H9 (cell line): ENCODE measurements around the gene TMEM273. TPM values are rescaled to one million over a fixed set of nuclear protein-coding genes. Genes with fewer than 3 reads are reported as not detected.

Source experiments
- DNase-seq: peaks from one replicate; pipeline ENCODE4 v3.0.0-alpha.2; 2017
- H2AFZ ChIP-seq: one replicate; pipeline ENCODE4 v1.6.1; 2013; ENCODE audit warnings: mild to moderate bottlenecking, low read length, control low read depth, moderate library complexity
- H2AK5ac ChIP-seq: 2 replicates; pipeline ENCODE4 v1.6.1; 2013; ENCODE audit warnings: low read length, control low read depth, mixed read lengths; ENCODE audit not compliant: insufficient read length
- H2BK120ac ChIP-seq: one replicate; pipeline ENCODE4 v1.6.1; 2013; ENCODE audit warnings: low read depth, mild to moderate bottlenecking, low read length, control low read depth, inconsistent platforms; ENCODE audit not compliant: poor library complexity, severe bottlenecking
- H2BK12ac ChIP-seq: 2 replicates; pipeline ENCODE4 v1.6.1; 2013; ENCODE audit warnings: low read length, control low read depth, mixed read lengths, low read depth; ENCODE audit not compliant: insufficient read length
- H2BK15ac ChIP-seq: 2 replicates; pipeline ENCODE4 v1.6.1; 2013; ENCODE audit warnings: low read depth, low read length, control low read depth
- H2BK20ac ChIP-seq: one replicate; pipeline ENCODE4 v1.6.1; 2013; ENCODE audit warnings: low read depth, mild to moderate bottlenecking, low read length, control low read depth, inconsistent platforms; ENCODE audit not compliant: poor library complexity, severe bottlenecking
- H2BK5ac ChIP-seq: 2 replicates; pipeline ENCODE4 v1.6.1; 2013; ENCODE audit warnings: low read length, control low read depth, mixed read lengths; ENCODE audit not compliant: insufficient read length
- H3K14ac ChIP-seq: 2 replicates; pipeline ENCODE4 v1.6.1; 2013; ENCODE audit warnings: low read length, control low read depth; ENCODE audit not compliant: insufficient read depth
- H3K18ac ChIP-seq: 2 replicates; pipeline ENCODE4 v1.6.1; 2013; ENCODE audit warnings: low read depth, mild to moderate bottlenecking, mixed read lengths, low read length, control low read depth; ENCODE audit not compliant: insufficient read length
- H3K23ac ChIP-seq: 2 replicates; pipeline ENCODE4 v1.6.1; 2013; ENCODE audit warnings: low read length, control low read depth, mixed read lengths, low read depth; ENCODE audit not compliant: insufficient read length
- H3K23me2 ChIP-seq: 2 replicates; pipeline ENCODE4 v1.6.1; 2013; ENCODE audit warnings: low read depth, mild to moderate bottlenecking, mixed read lengths, low read length, control low read depth; ENCODE audit not compliant: insufficient read length, poor library complexity, severe bottlenecking
- H3K27ac ChIP-seq: 2 replicates; pipeline ENCODE4 v1.5.1; 2013; ENCODE audit warnings: low read length, control low read depth, mixed read lengths, low read depth; ENCODE audit not compliant: insufficient read length
- H3K27me3 ChIP-seq: 2 replicates; pipeline ENCODE4 v1.6.1; 2013; ENCODE audit warnings: low read length, control low read depth, inconsistent platforms; ENCODE audit not compliant: insufficient read depth
- H3K4ac ChIP-seq: 2 replicates; pipeline ENCODE4 v1.6.1; 2013; ENCODE audit warnings: low read depth, mild to moderate bottlenecking, control low read depth, inconsistent platforms, low read length, moderate library complexity
- H3K4me1 ChIP-seq: 2 replicates; pipeline ENCODE4 v1.6.1; 2013; ENCODE audit warnings: low read length, control low read depth, inconsistent platforms; ENCODE audit not compliant: insufficient read depth
- H3K4me2 ChIP-seq: 2 replicates; pipeline ENCODE4 v1.6.1; 2013; ENCODE audit warnings: low read length, control low read depth, mixed read lengths; ENCODE audit not compliant: insufficient read length, insufficient read depth
- H3K56ac ChIP-seq: 2 replicates; pipeline ENCODE4 v1.6.1; 2013; ENCODE audit warnings: low read depth, mild to moderate bottlenecking, mixed read lengths, low read length, control low read depth; ENCODE audit not compliant: insufficient read length
- H3K79me1 ChIP-seq: 2 replicates; pipeline ENCODE4 v1.6.1; 2013; ENCODE audit warnings: low read depth, mild to moderate bottlenecking, moderate library complexity, low read length, control low read depth, inconsistent platforms; ENCODE audit not compliant: insufficient read depth, poor library complexity, severe bottlenecking
- H3K79me2 ChIP-seq: 2 replicates; pipeline ENCODE4 v1.6.1; 2013; ENCODE audit warnings: low read length, control low read depth, inconsistent platforms; ENCODE audit not compliant: insufficient read depth
- H3K9ac ChIP-seq: 2 replicates; pipeline ENCODE4 v1.6.1; 2013; ENCODE audit warnings: low read length, control low read depth, mixed read lengths; ENCODE audit not compliant: insufficient read length; ENCODE audit errors: extremely low read depth
- H3K9me3 ChIP-seq: one replicate; pipeline ENCODE4 v1.6.1; 2013; ENCODE audit warnings: low read depth, low read length, inconsistent platforms; ENCODE audit not compliant: control insufficient read depth
- H3T11ph ChIP-seq: one replicate; pipeline ENCODE4 v1.6.1; 2013; ENCODE audit warnings: mild to moderate bottlenecking, low read length, control low read depth, inconsistent platforms
- H4K20me1 ChIP-seq: one replicate; pipeline ENCODE4 v1.6.1; 2013; ENCODE audit not compliant: control insufficient read depth, insufficient read length, insufficient read depth
- H4K5ac ChIP-seq: 2 replicates; pipeline ENCODE4 v1.6.1; 2013; ENCODE audit warnings: low read depth, mild to moderate bottlenecking, mixed read lengths, low read length, control low read depth; ENCODE audit not compliant: insufficient read length
- H4K8ac ChIP-seq: replicated peaks from 2 replicates; pipeline ENCODE4 v1.6.1; 2013; ENCODE audit warnings: low read length, control low read depth, mixed read lengths, low read depth; ENCODE audit not compliant: insufficient read length
- H4K91ac ChIP-seq: 2 replicates; pipeline ENCODE4 v1.6.1; 2013; ENCODE audit warnings: low read depth, mild to moderate bottlenecking, moderate library complexity, mixed read lengths, low read length, control low read depth; ENCODE audit not compliant: insufficient read length
- H3K27ac Mint-ChIP-seq, 3 experiments: 2 replicates in 2 of 3; 3 replicates in 1 of 3; pipeline ENCODE4 v1.8.0; 2020 to 2021; ENCODE audit warnings: mixed read lengths in 3 of 3, mild to moderate bottlenecking in 1 of 3, moderate library complexity in 1 of 3
- H3K27me3 Mint-ChIP-seq: 2 replicates; pipeline ENCODE4 v1.8.0; 2021; ENCODE audit warnings: low read depth, mild to moderate bottlenecking, moderate library complexity, mixed read lengths
- H3K36me3 Mint-ChIP-seq, 3 experiments: 2 replicates in 2 of 3; 3 replicates in 1 of 3; pipeline ENCODE4 v1.8.0; 2020 to 2021; ENCODE audit warnings: low read depth in 3 of 3, mixed read lengths in 3 of 3; ENCODE audit not compliant: insufficient read depth in 1 of 3
- H3K4me1 Mint-ChIP-seq, 2 experiments: 2 replicates each; pipeline ENCODE4 v1.8.0; 2020; ENCODE audit warnings: mixed read lengths in 2 of 2
- H3K4me3 Mint-ChIP-seq, 2 experiments: 2 replicates in 1 of 2; 3 replicates in 1 of 2; pipeline ENCODE4 v1.8.0; 2020 to 2021; ENCODE audit warnings: mild to moderate bottlenecking in 2 of 2, mixed read lengths in 2 of 2, moderate library complexity in 1 of 2
- H3K9me3 Mint-ChIP-seq, 2 experiments: 2 replicates in 1 of 2; 3 replicates in 1 of 2; pipeline ENCODE4 v1.8.0; 2020; ENCODE audit warnings: mild to moderate bottlenecking in 2 of 2, mixed read lengths in 2 of 2, moderate library complexity in 1 of 2
- CTCF ChIP-seq: fragments of 200-600 bp; sonication (generic); conservative IDR thresholded peaks from 3 replicates; pipeline ENCODE4 v1.8.0; 2021; ENCODE audit warnings: antibody characterized with exemption, mild to moderate bottlenecking
- WGBS: extraction: QIAGEN DNeasy Blood & Tissue Kit; methylation state at CpG from one replicate; pipeline ENCODE4 v1.1.7; 2013; ENCODE audit warnings: missing lambda C conversion rate, low lambda C conversion rate, mixed read lengths; ENCODE audit not compliant: insufficient read length; ENCODE audit errors: extremely low coverage; 5-methylcytosine and 5-hydroxymethylcytosine counted together
- total RNA-seq: library from RNA; stranded (reverse); gene quantifications from 2 replicates; pipeline ENCODE4 v1.2.1, GENCODE V29; 2021

TMEM273 gene
- total RNA-seq, 1 experiment from 2014 or later, result not detected

DNA sequence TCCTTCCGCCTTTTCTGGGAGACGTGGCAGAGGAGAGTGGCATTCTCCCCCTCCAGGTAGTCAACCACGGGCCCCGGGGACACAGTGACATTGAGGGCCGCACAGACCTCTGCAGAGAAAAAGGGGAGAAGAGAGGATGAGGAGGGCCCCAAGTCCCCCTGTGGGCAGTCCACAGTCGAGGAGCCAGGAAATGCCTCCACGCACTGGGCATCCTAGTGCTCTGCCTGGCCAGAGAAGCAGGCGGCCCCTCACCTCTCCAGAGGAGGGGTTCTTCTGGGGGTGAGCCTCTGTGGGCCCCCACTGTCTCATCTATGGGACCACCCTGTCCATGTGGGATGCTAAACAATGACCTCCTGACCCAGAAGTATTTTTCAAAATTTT lies 80.3 kb downstream of the TMEM273 start:
- Histone ChIP-seq H2BK5ac (no peak overlapping the region), H3K79me1 (no peaks in the 10 kb centered on the region), H2BK15ac (no peak overlapping the region), H3K4ac (no peak overlapping the region), H4K5ac (no peak overlapping the region), H3K23me2 (no peaks in the 10 kb centered on the region), H2BK120ac (no peak overlapping the region), H3K9me3 (no peaks in the 10 kb centered on the region), H3K56ac (no peak overlapping the region), H2BK20ac (no peak overlapping the region), H3K27ac (no peak overlapping the region), H4K8ac (no peak overlapping the region), H3K27me3 (no peaks in the 10 kb centered on the region), H3K4me2 (no peak overlapping the region), H2AFZ (no peak overlapping the region), H3K4me1 (no peaks in the 10 kb centered on the region), H3T11ph (no peak overlapping the region), H2BK12ac (no peak overlapping the region), H4K91ac (no peak overlapping the region), H3K14ac (no peak overlapping the region), H2AK5ac (no peak overlapping the region), H3K9ac (no peak overlapping the region), H3K18ac (no peak overlapping the region), H4K20me1 (no peaks in the 10 kb centered on the region), H3K79me2 (no peaks in the 10 kb centered on the region), H3K23ac (no peak overlapping the region)
- Mint-ChIP-seq H3K36me3 (no peaks in the 10 kb centered on the region; a peak in 1 of 7 replicates), H3K9me3 (no peaks in the 10 kb centered on the region), H3K4me3 (no peak overlapping the region), H3K27me3 (peaks cover 2% of the 10 kb centered on the region; the same call in 1 of the 2 replicates), H3K27ac (no peak overlapping the region), H3K4me1 (peaks cover 7% of the 10 kb centered on the region in 2 experiments; a peak in 3 of 4 replicates)
- WGBS, result no CpG with 5 or more reads among the region's 8 CpGs
- no peak for TF ChIP-seq CTCF
- no peak for DNase-seq
